Esophagus muscularis mucosa (tissue), 3 donors: ENCODE data around the gene CD5L.

ENCODE experiments used
- POLR2A ChIP-seq: fragments of 450-650 bp; IDR thresholded peaks from one replicate; pipeline ENCODE4 v1.6.1; 2017; ENCODE audit warnings: antibody characterized with exemption, moderate library complexity, mild to moderate bottlenecking, low read depth
- POLR2AphosphoS5 ChIP-seq, 2 donors: sonication (generic); formaldehyde crosslinking; IDR thresholded peaks; one replicate each; pipeline ENCODE4 v1.6.1; 2017; ENCODE audit warnings: antibody characterized with exemption in 2 of 2
- TF ChIP-seq, protein P1 (sequence below), 3 experiments: fragments of 200-600 bp in 2 of 3; fragments of 450-650 bp in 1 of 3; sonication (generic) in 2 of 3; IDR thresholded peaks; one replicate each; pipeline ENCODE4 v1.5.1; 2017 to 2019; ENCODE audit warnings: antibody characterized with exemption in 3 of 3, mild to moderate bottlenecking in 2 of 3, moderate library complexity in 1 of 3

GRCh38 chr1:157838966-157839365 is 2.6 kb downstream of the CD5L start:
- TF ChIP-seq, protein P1, sequence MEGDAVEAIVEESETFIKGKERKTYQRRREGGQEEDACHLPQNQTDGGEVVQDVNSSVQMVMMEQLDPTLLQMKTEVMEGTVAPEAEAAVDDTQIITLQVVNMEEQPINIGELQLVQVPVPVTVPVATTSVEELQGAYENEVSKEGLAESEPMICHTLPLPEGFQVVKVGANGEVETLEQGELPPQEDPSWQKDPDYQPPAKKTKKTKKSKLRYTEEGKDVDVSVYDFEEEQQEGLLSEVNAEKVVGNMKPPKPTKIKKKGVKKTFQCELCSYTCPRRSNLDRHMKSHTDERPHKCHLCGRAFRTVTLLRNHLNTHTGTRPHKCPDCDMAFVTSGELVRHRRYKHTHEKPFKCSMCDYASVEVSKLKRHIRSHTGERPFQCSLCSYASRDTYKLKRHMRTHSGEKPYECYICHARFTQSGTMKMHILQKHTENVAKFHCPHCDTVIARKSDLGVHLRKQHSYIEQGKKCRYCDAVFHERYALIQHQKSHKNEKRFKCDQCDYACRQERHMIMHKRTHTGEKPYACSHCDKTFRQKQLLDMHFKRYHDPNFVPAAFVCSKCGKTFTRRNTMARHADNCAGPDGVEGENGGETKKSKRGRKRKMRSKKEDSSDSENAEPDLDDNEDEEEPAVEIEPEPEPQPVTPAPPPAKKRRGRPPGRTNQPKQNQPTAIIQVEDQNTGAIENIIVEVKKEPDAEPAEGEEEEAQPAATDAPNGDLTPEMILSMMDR (IDR thresholded peaks at IDR 0.05): no peak
- TF ChIP-seq POLR2A (no peak), POLR2AphosphoS5 (IDR thresholded peaks at IDR 0.05) (no peak)
